HepG2 (cell line): ENCODE results near the gene CCNQ. TPM values are rescaled to one million over a fixed set of nuclear protein-coding genes. Genes with fewer than 3 reads are reported as not detected.

ENCODE experiments used
- CEBPG ChIP-seq: IDR thresholded peaks from 2 replicates; pipeline ENCODE4 v1.6.1; 2016
- FOXJ3 ChIP-seq: sonication (generic); formaldehyde crosslinking; IDR thresholded peaks from 2 replicates; pipeline ENCODE4 v1.4.0; 2020; ENCODE audit warnings: missing genetic modification reagents, mild to moderate bottlenecking, borderline replicate concordance
- FOXO1 ChIP-seq: sonication (generic); formaldehyde crosslinking; IDR thresholded peaks from 2 replicates; pipeline ENCODE4 v1.4.0; 2020; ENCODE audit warnings: missing genetic modification reagents
- HMGXB3 ChIP-seq: sonication (generic); formaldehyde crosslinking; IDR thresholded peaks from 2 replicates; pipeline ENCODE4 v1.4.0; 2020; ENCODE audit warnings: missing genetic modification reagents, borderline replicate concordance
- THAP11 ChIP-seq: IDR thresholded peaks from 2 replicates; pipeline ENCODE4 v1.6.1; 2016; ENCODE audit warnings: missing biosample characterization, missing genetic modification reagents
- TRIM22 ChIP-seq: fragments of 450-650 bp; IDR thresholded peaks from 2 replicates; pipeline ENCODE4 v1.6.1; 2017
- ZC3H4 ChIP-seq: sonication (generic); formaldehyde crosslinking; IDR thresholded peaks from 2 replicates; pipeline ENCODE4 v1.4.0; 2020; ENCODE audit warnings: missing genetic modification reagents, borderline replicate concordance
- ZNF263 ChIP-seq: sonication (generic); formaldehyde crosslinking; IDR thresholded peaks from 2 replicates; pipeline ENCODE4 v1.4.0; 2020; ENCODE audit warnings: missing genetic modification reagents
- ZNF546 ChIP-seq: sonication (generic); formaldehyde crosslinking; conservative IDR thresholded peaks from 2 replicates; pipeline ENCODE4 v1.8.1; 2023; ENCODE audit warnings: mild to moderate bottlenecking, missing genetic modification reagents
- ZNF562 ChIP-seq: sonication (generic); formaldehyde crosslinking; IDR thresholded peaks from 2 replicates; pipeline ENCODE4 v1.8.0; 2022; ENCODE audit warnings: missing genetic modification reagents, borderline replicate concordance
- ZNF598 ChIP-seq: sonication (generic); formaldehyde crosslinking; IDR thresholded peaks from 2 replicates; pipeline ENCODE4 v1.5.1; 2020; ENCODE audit warnings: mild to moderate bottlenecking, missing genetic modification reagents, borderline replicate concordance
- polyA plus RNA-seq, 8 experiments: library from polyadenylated mRNA; depleted of rRNA in 3 of 8; stranded (reverse) in 7 of 8; unstranded in 1 of 8; fragments of >200 nt; fragmentation: Illumina TruSeq in 4 of 8; extraction: Trizol in 4 of 8; gene quantifications; 2 replicates each; pipeline versions ENCODE4 v1.2.1 to v1.2.3, GENCODE V29; 2011 to 2016; ENCODE audit warnings: low read depth in 4 of 8, missing spikeins in 1 of 8, mixed read lengths in 1 of 8; ENCODE audit not compliant: insufficient read depth in 1 of 8
- total RNA-seq, 5 experiments: library from RNA; depleted of rRNA; stranded (reverse); fragments of >200 nt; fragmentation: Illumina TruSeq; extraction: Trizol; gene quantifications; 2 replicates each; pipeline ENCODE4 v1.2.3, GENCODE V29; 2016; ENCODE audit warnings: low read depth in 1 of 5
- TF ChIP-seq, protein P1 (sequence below): sonication (generic); formaldehyde crosslinking; IDR thresholded peaks from 2 replicates; pipeline ENCODE4 v1.8.0; 2022; ENCODE audit warnings: low read depth, missing genetic modification reagents
- TF ChIP-seq, protein P2 (sequence below): sonication (generic); formaldehyde crosslinking; IDR thresholded peaks from 2 replicates; pipeline ENCODE4 v1.4.0; 2020; ENCODE audit warnings: missing genetic modification reagents, borderline replicate concordance

CCNQ gene
- total and polyA plus RNA-seq, 2 of the 13 experiments (the other 11 are each of a cell fraction or from before 2014, with no cell fraction given), result 15.0 to 25.5 TPM

DNA sequence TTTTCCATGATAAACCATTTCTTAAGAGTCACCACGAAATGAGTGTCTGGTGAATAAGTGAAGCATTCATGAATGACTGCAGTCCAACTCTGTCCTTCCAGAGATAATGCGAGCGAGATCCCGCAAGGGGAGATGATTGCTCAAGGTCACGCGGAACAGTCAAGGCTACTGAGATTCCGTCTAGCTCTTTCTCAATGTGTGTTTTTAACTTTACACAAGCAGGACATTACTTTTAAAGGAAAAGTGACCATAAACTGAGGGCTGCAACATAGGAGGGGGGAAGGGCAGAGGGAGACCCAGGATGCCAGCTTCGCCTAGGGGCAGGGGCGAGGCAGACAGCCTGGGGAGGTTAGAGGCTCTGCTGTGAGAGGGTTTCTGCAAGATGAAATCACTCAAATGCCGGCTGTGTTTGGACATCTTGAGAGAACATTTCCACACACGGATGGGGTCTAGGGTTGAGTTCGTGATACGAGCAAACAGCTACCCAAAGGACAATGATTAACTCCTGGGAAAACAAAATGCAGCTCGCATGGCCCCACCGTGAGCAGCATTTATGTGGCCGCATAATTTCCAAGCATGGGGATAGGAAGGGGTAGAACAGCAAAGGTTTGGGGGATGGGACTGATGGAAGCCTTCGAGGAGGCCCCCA lies 23.8 kb upstream of the CCNQ start (continued):
- TF ChIP-seq, protein P1, sequence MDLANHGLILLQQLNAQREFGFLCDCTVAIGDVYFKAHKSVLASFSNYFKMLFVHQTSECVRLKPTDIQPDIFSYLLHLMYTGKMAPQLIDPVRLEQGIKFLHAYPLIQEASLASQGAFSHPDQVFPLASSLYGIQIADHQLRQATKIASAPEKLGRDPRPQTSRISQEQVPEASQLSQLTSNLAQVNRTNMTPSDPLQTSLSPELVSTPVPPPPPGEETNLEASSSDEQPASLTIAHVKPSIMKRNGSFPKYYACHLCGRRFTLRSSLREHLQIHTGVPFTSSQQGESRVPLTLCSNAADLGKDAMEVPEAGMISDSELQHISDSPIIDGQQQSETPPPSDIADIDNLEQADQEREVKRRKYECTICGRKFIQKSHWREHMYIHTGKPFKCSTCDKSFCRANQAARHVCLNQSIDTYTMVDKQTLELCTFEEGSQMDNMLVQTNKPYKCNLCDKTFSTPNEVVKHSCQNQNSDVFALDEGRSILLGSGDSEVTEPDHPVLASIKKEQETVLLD (CRISPR knock-in tag), result 0 out of 2 replicates have a peak, but pooled peaks have one; percentile 8
- TF ChIP-seq FOXJ3 (peak; percentile 43; the same call in 1 of the 2 replicates), ZC3H4 (peak; percentile 71; the same call in 1 of the 2 replicates), ZNF562 (no peak), THAP11 (CRISPR knock-in tag) (peak; percentile 30; the same call in 1 of the 2 replicates), HMGXB3 (CRISPR knock-in tag) (0 out of 2 replicates have a peak, but pooled peaks have one; percentile 6), ZNF598 (no peak), ZNF263 (CRISPR knock-in tag) (no peak), ZNF546 (CRISPR knock-in tag) (no peak), FOXO1 (0 out of 2 replicates have a peak, but pooled peaks have one; percentile 13), CEBPG (CRISPR knock-in tag) (peak; percentile 45; the same call in 1 of the 2 replicates), TRIM22 (no peak)
- TF ChIP-seq, protein P2, sequence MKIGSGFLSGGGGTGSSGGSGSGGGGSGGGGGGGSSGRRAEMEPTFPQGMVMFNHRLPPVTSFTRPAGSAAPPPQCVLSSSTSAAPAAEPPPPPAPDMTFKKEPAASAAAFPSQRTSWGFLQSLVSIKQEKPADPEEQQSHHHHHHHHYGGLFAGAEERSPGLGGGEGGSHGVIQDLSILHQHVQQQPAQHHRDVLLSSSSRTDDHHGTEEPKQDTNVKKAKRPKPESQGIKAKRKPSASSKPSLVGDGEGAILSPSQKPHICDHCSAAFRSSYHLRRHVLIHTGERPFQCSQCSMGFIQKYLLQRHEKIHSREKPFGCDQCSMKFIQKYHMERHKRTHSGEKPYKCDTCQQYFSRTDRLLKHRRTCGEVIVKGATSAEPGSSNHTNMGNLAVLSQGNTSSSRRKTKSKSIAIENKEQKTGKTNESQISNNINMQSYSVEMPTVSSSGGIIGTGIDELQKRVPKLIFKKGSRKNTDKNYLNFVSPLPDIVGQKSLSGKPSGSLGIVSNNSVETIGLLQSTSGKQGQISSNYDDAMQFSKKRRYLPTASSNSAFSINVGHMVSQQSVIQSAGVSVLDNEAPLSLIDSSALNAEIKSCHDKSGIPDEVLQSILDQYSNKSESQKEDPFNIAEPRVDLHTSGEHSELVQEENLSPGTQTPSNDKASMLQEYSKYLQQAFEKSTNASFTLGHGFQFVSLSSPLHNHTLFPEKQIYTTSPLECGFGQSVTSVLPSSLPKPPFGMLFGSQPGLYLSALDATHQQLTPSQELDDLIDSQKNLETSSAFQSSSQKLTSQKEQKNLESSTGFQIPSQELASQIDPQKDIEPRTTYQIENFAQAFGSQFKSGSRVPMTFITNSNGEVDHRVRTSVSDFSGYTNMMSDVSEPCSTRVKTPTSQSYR (CRISPR knock-in tag), result peak; percentile 72; the same call in 1 of the 2 replicates
